ENCODE results near the gene CNN2.
A peak's percentile ranks its signal among the peaks of the same experiment; 100 is the strongest.

The CNN2 gene

GRCh38 chr19:1065606-1066109 is 39.2 kb downstream of the CNN2 start:
- DNase-seq (ENCODE audit: low read depth), result no peak

GRCh38 chr19:1066251-1066747 is 39.9 kb downstream of the CNN2 start:
- DNase-seq (ENCODE audit: low read depth), result no peak

- peak; percentile 53 for DNase-seq (ENCODE audit: low read depth)
These were observed 40.4 kb downstream of the CNN2 start, which contains the start of gene ARHGAP45 for GRCh38 chr19:1066748-1067340. Gene ARHGAP45 (plus strand): TSS chr19:1067167. CDS start chr19:1067406, 239 bp downstream.

- DNase-seq (ENCODE audit: low read depth), result no peak
These were observed 41.0 kb downstream of the CNN2 start for GRCh38 chr19:1067341-1067957.

GRCh38 chr19:1068009-1069001 is 41.9 kb downstream of the CNN2 start:
- DNase-seq (ENCODE audit: low read depth), result no peak

GRCh38 chr19:1069009-1069779 is 42.8 kb downstream of the CNN2 start:
- DNase-seq (ENCODE audit: low read depth), result no peak

- DNase-seq (ENCODE audit: low read depth), result no peak
These were observed 44.1 kb downstream of the CNN2 start for GRCh38 chr19:1070576-1070930.

- DNase-seq (ENCODE audit: low read depth), result no peak
These were observed 44.8 kb downstream of the CNN2 start for GRCh38 chr19:1070931-1071791.

GRCh38 chr19:1072371-1073015 is 46.1 kb downstream of the CNN2 start:
- no peak for DNase-seq (ENCODE audit: low read depth)

- DNase-seq (ENCODE audit: low read depth), result no peak
These were observed 46.9 kb downstream of the CNN2 start for GRCh38 chr19:1073063-1073955.

- DNase-seq (ENCODE audit: low read depth), result no peak
These were observed 47.6 kb downstream of the CNN2 start for GRCh38 chr19:1073956-1074517.

- DNase-seq (ENCODE audit: low read depth), result peak; percentile 66
These were observed 48.3 kb downstream of the CNN2 start for GRCh38 chr19:1074544-1075283.

GRCh38 chr19:1076046-1076386 is 49.6 kb downstream of the CNN2 start:
- no peak for DNase-seq (ENCODE audit: low read depth)

- peak; percentile 76 for DNase-seq (ENCODE audit: low read depth)
These were observed 50.5 kb downstream of the CNN2 start for GRCh38 chr19:1076951-1077350.

- DNase-seq (ENCODE audit: low read depth), result no peak
These were observed 53.2 kb downstream of the CNN2 start for GRCh38 chr19:1079566-1080111.

GRCh38 chr19:1080360-1081161 is 54.2 kb downstream of the CNN2 start:
- DNase-seq (ENCODE audit: low read depth), result no peak

All from stimulated activated CD8-positive, alpha-beta memory T cell treated with anti-CD3 and anti-CD28 coated beads, Interleukin-7, amount 100 ng/mL, for 24 hours (primary cell).